GM12865 (cell line): ENCODE results near the gene FAM229B.

ENCODE experiments used
- DNase-seq: peaks from one replicate; pipeline ENCODE4 v3.0.0; 2010; ENCODE audit warnings: low read depth
- H3K4me3 ChIP-seq: 2 replicates; pipeline ENCODE4 v1.5.1; 2011; ENCODE audit warnings: mild to moderate bottlenecking, low read depth, low read length, control low read depth
- TF ChIP-seq, protein P1 (sequence below): IDR thresholded peaks from 2 replicates; pipeline ENCODE4 v1.5.1; 2011; ENCODE audit warnings: low read length, control low read depth, low read depth, inconsistent platforms; ENCODE audit not compliant: insufficient read depth; ENCODE audit errors: missing control alignments

Gene FAM229B

DNA sequence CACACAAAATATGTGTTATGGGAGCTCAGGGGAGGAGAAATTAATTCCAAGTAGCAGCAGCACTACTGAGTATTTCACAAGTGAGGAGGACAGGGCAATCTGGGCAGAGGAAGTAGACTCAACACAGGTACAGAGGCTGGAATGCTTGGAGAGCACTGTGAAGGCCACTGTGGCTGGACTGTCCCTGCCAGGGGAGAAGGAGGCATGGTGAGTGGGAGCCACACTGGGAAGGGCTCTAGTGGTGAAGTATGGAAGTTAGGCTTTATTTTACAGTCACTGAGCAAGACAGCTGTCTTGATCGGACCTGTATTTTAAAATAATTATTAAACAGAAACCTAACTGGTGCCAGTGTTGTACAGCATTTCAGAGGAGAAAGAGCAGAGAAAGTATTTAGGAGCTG, 28.8 kb downstream of the FAM229B start:
- TF ChIP-seq, protein P1, sequence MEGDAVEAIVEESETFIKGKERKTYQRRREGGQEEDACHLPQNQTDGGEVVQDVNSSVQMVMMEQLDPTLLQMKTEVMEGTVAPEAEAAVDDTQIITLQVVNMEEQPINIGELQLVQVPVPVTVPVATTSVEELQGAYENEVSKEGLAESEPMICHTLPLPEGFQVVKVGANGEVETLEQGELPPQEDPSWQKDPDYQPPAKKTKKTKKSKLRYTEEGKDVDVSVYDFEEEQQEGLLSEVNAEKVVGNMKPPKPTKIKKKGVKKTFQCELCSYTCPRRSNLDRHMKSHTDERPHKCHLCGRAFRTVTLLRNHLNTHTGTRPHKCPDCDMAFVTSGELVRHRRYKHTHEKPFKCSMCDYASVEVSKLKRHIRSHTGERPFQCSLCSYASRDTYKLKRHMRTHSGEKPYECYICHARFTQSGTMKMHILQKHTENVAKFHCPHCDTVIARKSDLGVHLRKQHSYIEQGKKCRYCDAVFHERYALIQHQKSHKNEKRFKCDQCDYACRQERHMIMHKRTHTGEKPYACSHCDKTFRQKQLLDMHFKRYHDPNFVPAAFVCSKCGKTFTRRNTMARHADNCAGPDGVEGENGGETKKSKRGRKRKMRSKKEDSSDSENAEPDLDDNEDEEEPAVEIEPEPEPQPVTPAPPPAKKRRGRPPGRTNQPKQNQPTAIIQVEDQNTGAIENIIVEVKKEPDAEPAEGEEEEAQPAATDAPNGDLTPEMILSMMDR = no peak
- no peak for DNase-seq

DNA sequence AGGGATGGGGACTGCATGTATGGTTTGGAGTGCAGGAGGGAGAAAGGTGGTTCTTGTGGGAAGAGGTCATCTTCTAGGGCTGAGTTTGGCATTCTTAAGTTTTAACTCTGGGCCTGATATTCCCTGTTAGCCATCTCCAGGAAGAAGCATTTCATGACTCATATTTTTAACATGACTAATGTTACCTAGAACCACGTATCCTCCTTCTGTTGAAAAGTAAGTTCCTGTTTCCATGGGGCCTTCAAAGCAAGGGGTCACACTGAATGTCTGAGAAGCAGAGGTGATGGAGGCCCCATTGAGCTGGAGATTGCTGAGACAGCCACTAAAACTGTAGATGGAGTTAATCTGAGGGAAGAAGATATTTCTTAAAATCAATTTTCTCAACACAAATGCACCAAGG, 30.2 kb downstream of the FAM229B start:
- no peak overlapping the region for H3K4me3 ChIP-seq
- no peak for DNase-seq
- TF ChIP-seq, protein P1 = no peak

More for the DNA sequence above, 28.8 kb downstream of the FAM229B start:
- H3K4me3 ChIP-seq = no peak overlapping the region

DNA sequence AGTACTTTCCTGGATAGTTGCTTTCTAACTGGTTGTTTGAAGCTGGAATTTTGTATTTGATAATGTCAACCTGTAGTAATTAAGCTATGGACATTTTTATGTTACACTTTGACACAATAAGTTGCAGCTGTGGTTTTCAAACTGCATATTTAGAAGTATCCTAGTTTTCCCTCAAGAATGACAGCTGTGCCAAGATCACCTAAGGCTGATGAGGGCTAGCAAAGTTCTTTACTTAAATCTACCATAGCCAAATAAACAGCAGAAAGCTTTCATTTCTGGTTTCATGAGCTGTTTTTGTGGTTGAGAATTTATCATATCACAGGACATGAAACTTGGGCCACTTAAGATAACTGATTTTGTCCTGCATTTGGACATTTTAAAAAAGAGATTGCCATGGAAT, 30.6 kb downstream of the FAM229B start:
- no peak for DNase-seq
- no peak overlapping the region for H3K4me3 ChIP-seq
- TF ChIP-seq, protein P1 = no peak

DNA sequence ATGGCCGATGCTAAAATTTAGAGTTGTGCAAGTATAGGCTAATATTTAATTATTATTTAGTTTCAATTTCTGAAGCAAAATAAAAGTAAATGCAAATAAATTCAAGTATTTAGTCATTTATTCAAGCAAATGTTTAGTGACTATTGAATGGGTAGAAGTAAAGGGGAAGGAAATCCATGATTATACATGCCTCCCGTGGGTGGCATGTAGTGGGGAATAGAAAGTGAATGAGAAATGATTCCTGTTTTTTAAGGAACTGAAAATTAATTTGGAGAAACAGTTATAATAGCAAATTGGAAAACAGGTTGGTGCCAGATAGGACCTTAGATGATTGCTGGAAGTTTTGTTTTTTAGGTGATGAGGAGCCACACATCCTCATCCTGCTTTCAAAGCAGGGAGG, 35.4 kb downstream of the FAM229B start:
- DNase-seq = no peak
- no peak overlapping the region for H3K4me3 ChIP-seq
- TF ChIP-seq, protein P1 = no peak

DNA sequence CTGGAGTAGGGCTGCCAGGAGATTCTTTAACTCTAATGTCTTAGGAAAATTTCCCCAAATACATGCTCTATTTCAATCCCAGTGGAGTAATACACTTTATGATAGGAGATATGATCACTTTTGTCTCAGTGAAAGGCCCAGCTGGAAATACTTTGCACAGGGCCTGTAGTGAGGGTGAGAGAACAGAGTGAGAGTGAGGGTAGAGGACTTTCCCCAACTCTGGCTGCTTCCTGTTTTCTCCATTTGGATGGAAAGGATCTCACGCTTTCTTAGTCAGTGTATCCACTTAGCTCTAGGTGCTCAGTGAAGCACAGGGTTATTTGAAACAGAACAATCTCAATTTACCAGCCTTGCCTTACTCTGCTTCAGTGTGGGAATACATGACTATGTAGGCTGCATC, 36.6 kb downstream of the FAM229B start:
- no peak for DNase-seq
- TF ChIP-seq, protein P1 = no peak
- no peak overlapping the region for H3K4me3 ChIP-seq

DNA sequence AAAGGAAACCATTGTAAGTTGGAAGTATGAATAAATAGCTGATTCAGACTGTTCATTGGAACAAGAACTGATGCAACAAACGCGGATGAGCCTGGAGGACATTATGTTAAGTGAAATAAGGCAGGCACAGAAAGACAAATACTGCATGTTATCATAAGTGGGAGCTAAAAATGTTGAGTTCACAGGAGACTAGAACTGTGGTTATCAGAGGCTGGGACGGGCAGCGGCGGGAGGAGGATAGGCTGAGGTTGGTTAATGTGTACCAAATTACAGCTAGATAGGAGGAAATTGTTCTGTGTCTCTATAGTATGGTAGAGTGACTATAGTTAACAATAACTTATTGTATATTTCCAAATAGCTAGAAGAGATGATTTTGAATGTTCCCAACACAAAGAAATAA, 40.8 kb downstream of the FAM229B start:
- H3K4me3 ChIP-seq = no peak overlapping the region
- no peak for DNase-seq
- TF ChIP-seq, protein P1 = no peak

DNA sequence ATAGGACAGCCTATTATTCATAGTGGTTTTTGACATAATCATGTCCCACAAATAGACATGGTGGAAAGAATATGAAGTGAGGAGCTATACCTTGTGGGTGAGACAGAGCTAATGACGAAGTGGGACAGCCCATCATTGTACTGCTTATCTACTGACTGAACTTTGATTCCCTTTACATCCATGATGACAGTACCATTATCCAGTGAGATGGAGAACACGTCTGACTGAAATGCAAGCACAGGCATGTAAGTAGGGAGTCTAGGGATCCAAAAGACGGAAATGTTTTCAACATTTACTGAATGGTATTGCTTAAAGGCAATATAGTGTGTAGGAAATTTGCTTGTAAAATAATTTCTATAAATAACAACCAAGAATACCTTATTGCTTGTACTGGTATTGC, 43.5 kb downstream of the FAM229B start:
- TF ChIP-seq, protein P1 = no peak
- no peak for DNase-seq
- H3K4me3 ChIP-seq = no peak overlapping the region
